ENCODE measurements around the gene NEK7. TPM values are rescaled to one million over a fixed set of nuclear protein-coding genes. Genes with fewer than 3 reads are reported as not detected.

The NEK7 gene
- total and polyA plus RNA-seq, 9 of the 15 experiments (the other 6 are each of a cell fraction or from before 2014, with no cell fraction given), result 8.5 to 37.3 (median 27.7) TPM

GRCh38 chr1:198156111-198156744 is 570 bp upstream of the NEK7 start (continued):
- no peak for TF ChIP-seq ID3 (CRISPR knock-in tag; IDR thresholded peaks at IDR 0.05)
- no peak for TF ChIP-seq ID3 (tag; IDR thresholded peaks at IDR 0.05)
- TF ChIP-seq, protein P1, sequence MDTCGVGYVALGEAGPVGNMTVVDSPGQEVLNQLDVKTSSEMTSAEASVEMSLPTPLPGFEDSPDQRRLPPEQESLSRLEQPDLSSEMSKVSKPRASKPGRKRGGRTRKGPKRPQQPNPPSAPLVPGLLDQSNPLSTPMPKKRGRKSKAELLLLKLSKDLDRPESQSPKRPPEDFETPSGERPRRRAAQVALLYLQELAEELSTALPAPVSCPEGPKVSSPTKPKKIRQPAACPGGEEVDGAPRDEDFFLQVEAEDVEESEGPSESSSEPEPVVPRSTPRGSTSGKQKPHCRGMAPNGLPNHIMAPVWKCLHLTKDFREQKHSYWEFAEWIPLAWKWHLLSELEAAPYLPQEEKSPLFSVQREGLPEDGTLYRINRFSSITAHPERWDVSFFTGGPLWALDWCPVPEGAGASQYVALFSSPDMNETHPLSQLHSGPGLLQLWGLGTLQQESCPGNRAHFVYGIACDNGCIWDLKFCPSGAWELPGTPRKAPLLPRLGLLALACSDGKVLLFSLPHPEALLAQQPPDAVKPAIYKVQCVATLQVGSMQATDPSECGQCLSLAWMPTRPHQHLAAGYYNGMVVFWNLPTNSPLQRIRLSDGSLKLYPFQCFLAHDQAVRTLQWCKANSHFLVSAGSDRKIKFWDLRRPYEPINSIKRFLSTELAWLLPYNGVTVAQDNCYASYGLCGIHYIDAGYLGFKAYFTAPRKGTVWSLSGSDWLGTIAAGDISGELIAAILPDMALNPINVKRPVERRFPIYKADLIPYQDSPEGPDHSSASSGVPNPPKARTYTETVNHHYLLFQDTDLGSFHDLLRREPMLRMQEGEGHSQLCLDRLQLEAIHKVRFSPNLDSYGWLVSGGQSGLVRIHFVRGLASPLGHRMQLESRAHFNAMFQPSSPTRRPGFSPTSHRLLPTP (IDR thresholded peaks at IDR 0.05; ENCODE audit: borderline replicate concordance, extremely low read depth, insufficient read length), result peak; percentile 41
- TF ChIP-seq, protein P2, sequence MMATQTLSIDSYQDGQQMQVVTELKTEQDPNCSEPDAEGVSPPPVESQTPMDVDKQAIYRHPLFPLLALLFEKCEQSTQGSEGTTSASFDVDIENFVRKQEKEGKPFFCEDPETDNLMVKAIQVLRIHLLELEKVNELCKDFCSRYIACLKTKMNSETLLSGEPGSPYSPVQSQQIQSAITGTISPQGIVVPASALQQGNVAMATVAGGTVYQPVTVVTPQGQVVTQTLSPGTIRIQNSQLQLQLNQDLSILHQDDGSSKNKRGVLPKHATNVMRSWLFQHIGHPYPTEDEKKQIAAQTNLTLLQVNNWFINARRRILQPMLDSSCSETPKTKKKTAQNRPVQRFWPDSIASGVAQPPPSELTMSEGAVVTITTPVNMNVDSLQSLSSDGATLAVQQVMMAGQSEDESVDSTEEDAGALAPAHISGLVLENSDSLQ (IDR thresholded peaks at IDR 0.05), result no peak
- no peak for TF ChIP-seq PHF20 (IDR thresholded peaks at IDR 0.05; ENCODE audit: partially characterized antibody)
- no peak for TF ChIP-seq POU5F1 (IDR thresholded peaks at IDR 0.05; ENCODE audit: borderline replicate concordance, low read depth, low read length, partially characterized antibody)
- TF ChIP-seq ZNF717 (CRISPR knock-in tag; IDR thresholded peaks at IDR 0.05), result no peak
- TF ChIP-seq NFE2L1 (tag; IDR thresholded peaks at IDR 0.05; ENCODE audit: borderline replicate concordance, low read depth), result no peak
- TF ChIP-seq STAT6 (CRISPR knock-in tag; IDR thresholded peaks at IDR 0.05), result no peak
- no peak for TF ChIP-seq BHLHE40 (IDR thresholded peaks at IDR 0.05; ENCODE audit: low read length)
- no peak for TF ChIP-seq NR4A1 (CRISPR knock-in tag; IDR thresholded peaks at IDR 0.05)
- TF ChIP-seq NR4A1 (tag; IDR thresholded peaks at IDR 0.05), result no peak
- TF ChIP-seq, protein P3, sequence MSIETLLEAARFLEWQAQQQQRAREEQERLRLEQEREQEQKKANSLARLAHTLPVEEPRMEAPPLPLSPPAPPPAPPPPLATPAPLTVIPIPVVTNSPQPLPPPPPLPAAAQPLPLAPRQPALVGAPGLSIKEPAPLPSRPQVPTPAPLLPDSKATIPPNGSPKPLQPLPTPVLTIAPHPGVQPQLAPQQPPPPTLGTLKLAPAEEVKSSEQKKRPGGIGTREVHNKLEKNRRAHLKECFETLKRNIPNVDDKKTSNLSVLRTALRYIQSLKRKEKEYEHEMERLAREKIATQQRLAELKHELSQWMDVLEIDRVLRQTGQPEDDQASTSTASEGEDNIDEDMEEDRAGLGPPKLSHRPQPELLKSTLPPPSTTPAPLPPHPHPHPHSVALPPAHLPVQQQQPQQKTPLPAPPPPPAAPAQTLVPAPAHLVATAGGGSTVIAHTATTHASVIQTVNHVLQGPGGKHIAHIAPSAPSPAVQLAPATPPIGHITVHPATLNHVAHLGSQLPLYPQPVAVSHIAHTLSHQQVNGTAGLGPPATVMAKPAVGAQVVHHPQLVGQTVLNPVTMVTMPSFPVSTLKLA (conservative IDR thresholded peaks at IDR 0.05), result no peak
- TF ChIP-seq, protein P4, sequence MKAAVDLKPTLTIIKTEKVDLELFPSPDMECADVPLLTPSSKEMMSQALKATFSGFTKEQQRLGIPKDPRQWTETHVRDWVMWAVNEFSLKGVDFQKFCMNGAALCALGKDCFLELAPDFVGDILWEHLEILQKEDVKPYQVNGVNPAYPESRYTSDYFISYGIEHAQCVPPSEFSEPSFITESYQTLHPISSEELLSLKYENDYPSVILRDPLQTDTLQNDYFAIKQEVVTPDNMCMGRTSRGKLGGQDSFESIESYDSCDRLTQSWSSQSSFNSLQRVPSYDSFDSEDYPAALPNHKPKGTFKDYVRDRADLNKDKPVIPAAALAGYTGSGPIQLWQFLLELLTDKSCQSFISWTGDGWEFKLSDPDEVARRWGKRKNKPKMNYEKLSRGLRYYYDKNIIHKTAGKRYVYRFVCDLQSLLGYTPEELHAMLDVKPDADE (conservative IDR thresholded peaks at IDR 0.05; ENCODE audit: control insufficient read depth, low read depth, low read length), result no peak
- 0 out of 2 replicates have a peak, but pooled peaks have one; percentile 35 for TF ChIP-seq HDAC2 (IDR thresholded peaks at IDR 0.05)
- peak; percentile 42 for TF ChIP-seq HDAC3 (IDR thresholded peaks at IDR 0.05; ENCODE audit: borderline replicate concordance, partially characterized antibody)
- TF ChIP-seq NRF1 (conservative IDR thresholded peaks at IDR 0.05 in 1 of 2, IDR thresholded peaks at IDR 0.05 in 1 of 2), result no peak
